GM19397 (cell line): ENCODE data around the gene GATAD2B.

ENCODE experiments used
- ATAC-seq: cut with Tn5 transposase; IDR thresholded peaks from one replicate; pipeline ENCODE4 v1.9.1; 2021; ENCODE audit warnings: mild to moderate bottlenecking, moderate library complexity; ENCODE audit not compliant: unreplicated experiment

GATAD2B gene

GRCh38 chr1:153799566-153800465 is 123.0 kb downstream of the GATAD2B start:
- ATAC-seq, result no peak

- no peak for ATAC-seq
Measured at GRCh38 chr1:153799016-153799415, 123.8 kb downstream of the GATAD2B start.

GRCh38 chr1:153798468-153798780 is 124.3 kb downstream of the GATAD2B start:
- ATAC-seq, result no peak

GRCh38 chr1:153796786-153797659 is 125.7 kb downstream of the GATAD2B start:
- ATAC-seq, result peak; percentile 55

GRCh38 chr1:153795934-153796785 is 126.6 kb downstream of the GATAD2B start:
- no peak for ATAC-seq

GRCh38 chr1:153795330-153795837 is 127.4 kb downstream of the GATAD2B start:
- no peak for ATAC-seq

GRCh38 chr1:153794624-153795329 is 128.0 kb downstream of the GATAD2B start:
- ATAC-seq, result no peak

GRCh38 chr1:153793973-153794615 is 128.7 kb downstream of the GATAD2B start:
- ATAC-seq, result no peak

GRCh38 chr1:153793261-153793972 is 129.4 kb downstream of the GATAD2B start:
- no peak for ATAC-seq

- no peak for ATAC-seq
Measured at GRCh38 chr1:153792631-153793041, 130.1 kb downstream of the GATAD2B start.

GRCh38 chr1:153791648-153792253 is 131.0 kb downstream of the GATAD2B start:
- no peak for ATAC-seq

- ATAC-seq, result peak; percentile 68
Measured at GRCh38 chr1:153790966-153791647, 131.7 kb downstream of the GATAD2B start.

GRCh38 chr1:153790313-153790965 is 132.3 kb downstream of the GATAD2B start:
- no peak for ATAC-seq

GRCh38 chr1:153789478-153790034 is 133.2 kb downstream of the GATAD2B start:
- no peak for ATAC-seq

GRCh38 chr1:153786038-153786790 is 136.6 kb downstream of the GATAD2B start:
- ATAC-seq, result no peak
